GM12878 (cell line): ENCODE measurements around the gene NUDT3. TPM values are rescaled to one million over a fixed set of nuclear protein-coding genes. Genes with fewer than 3 reads are reported as not detected.
A peak's percentile ranks its signal among the peaks of the same experiment; 100 is the strongest.

Experiments
- ATAC-seq: fragments of 200-7000 bp; cut with Tn5 transposase; 3 replicates; pipeline ENCODE4 v1.9.1; 2020; ENCODE audit warnings: mild to moderate bottlenecking, moderate library complexity
- BruUV-seq: library from RNA; stranded (reverse); fragments of 400-500 nt; replicated peaks from 2 replicates; lab custom pipeline; 2021; lab: Mats Ljungman, UMichigan
- CTCF ChIA-PET: fragments of 300-600 bp; sonication (Branson Sonifier 250); formaldehyde crosslinking; extraction: SDS; loops from one replicate; lab custom pipeline; 2021; ENCODE audit warnings: inconsistent platforms; lab: Yijun Ruan, JAX
- POLR2A ChIA-PET: fragments of 350-600 bp; formaldehyde crosslinking; extraction: SDS; loops from one replicate; lab custom pipeline; 2021; ENCODE audit warnings: inconsistent platforms; lab: Charles Lee
- RAD21 ChIA-PET: fragments of 300-600 bp; sonication (Branson Sonifier 250); formaldehyde crosslinking; loops from one replicate; lab custom pipeline; 2023; ENCODE audit warnings: antibody characterized with exemption; ENCODE audit not compliant: unreplicated experiment; lab: Charles Lee
- SMC1A ChIA-PET: fragments of 300-600 bp; sonication (Branson Sonifier 250); formaldehyde crosslinking; loops from one replicate; lab custom pipeline; 2023; ENCODE audit not compliant: unreplicated experiment, uncharacterized antibody; lab: Charles Lee
- DNase-seq: peaks from one replicate; pipeline ENCODE4 v3.0.0-alpha.2; 2011; ENCODE audit warnings: low read depth, low spot score
- FAIRE-seq: peaks from 3 replicates; lab custom pipeline; 2011; peaks lifted over from hg19 to GRCh38; lab: Jason Lieb, UNC
- H2AFZ ChIP-seq: 2 replicates; pipeline ENCODE4 v1.6.0; 2011; ENCODE audit warnings: low read depth, low read length, control low read depth; ENCODE audit not compliant: control insufficient read depth
- H3K27ac ChIP-seq: 2 replicates; pipeline ENCODE4 v1.5.1; 2011; ENCODE audit warnings: control low read depth; ENCODE audit not compliant: control insufficient read depth, insufficient read depth
- H3K27me3 ChIP-seq, 2 experiments: replicated peaks in 1 of 2; 2 replicates each; pipeline versions ENCODE4 v1.6.0 to v1.6.1; 2011; ENCODE audit warnings: low read length in 1 of 2; ENCODE audit not compliant: control insufficient read depth in 2 of 2, insufficient read depth in 2 of 2
- H3K36me3 ChIP-seq, 2 experiments: 2 replicates each; pipeline ENCODE4 v1.5.1; 2011; ENCODE audit warnings: low read length in 1 of 2; ENCODE audit not compliant: control insufficient read depth in 2 of 2, insufficient read depth in 2 of 2
- H3K4me1 ChIP-seq: 2 replicates; pipeline ENCODE4 v1.6.1; 2011; ENCODE audit warnings: mild to moderate bottlenecking, low read length, moderate library complexity, mixed read lengths; ENCODE audit not compliant: control insufficient read depth, insufficient read depth
- H3K4me2 ChIP-seq: 2 replicates; pipeline ENCODE4 v1.6.0; 2011; ENCODE audit warnings: control low read depth; ENCODE audit not compliant: control insufficient read depth, insufficient read depth
- H3K4me3 ChIP-seq: fragments of 200-600 bp; sonication (generic); 2 replicates; pipeline ENCODE4 v1.5.1; 2016
- H3K79me2 ChIP-seq: 2 replicates; pipeline ENCODE4 v1.6.0; 2011; ENCODE audit warnings: low read length; ENCODE audit not compliant: control insufficient read depth, insufficient read depth
- H3K9ac ChIP-seq: 2 replicates; pipeline ENCODE4 v1.8.0; 2011; ENCODE audit warnings: low read length, control low read depth, mixed read lengths; ENCODE audit not compliant: control insufficient read depth, insufficient read depth
- H3K9me3 ChIP-seq: replicated peaks from 3 replicates; pipeline ENCODE4 v1.5.1; 2011; ENCODE audit warnings: mild to moderate bottlenecking, low read length; ENCODE audit not compliant: control insufficient read depth, insufficient read depth
- H4K20me1 ChIP-seq: 2 replicates; pipeline ENCODE4 v1.6.0; 2011; ENCODE audit not compliant: control insufficient read depth, insufficient read depth
- TBL1XR1 ChIP-seq: IDR thresholded peaks from 2 replicates; pipeline ENCODE4 v1.6.1; 2012; ENCODE audit warnings: low read depth, low read length, improper control_type of control experiment
- ZNF384 ChIP-seq: IDR thresholded peaks from 2 replicates; pipeline ENCODE4 v1.6.1; 2012; ENCODE audit warnings: low read depth, mild to moderate bottlenecking, low read length, improper control_type of control experiment, borderline replicate concordance
- WGBS: methylation state at CpG from one replicate; pipeline ENCODE4 v1.1.6; 2016; ENCODE audit warnings: low lambda C conversion rate; ENCODE audit not compliant: insufficient replicate concordance, insufficient coverage; ENCODE audit errors: missing lambda C conversion rate; 5-methylcytosine and 5-hydroxymethylcytosine counted together
- in situ Hi-C: fragments of 300-500 bp; cut with MboI; formaldehyde crosslinking; loops from 9 replicates; pipeline ENCODE4 v1.14.3; 2018; ENCODE audit warnings: mixed read lengths
- intact Hi-C: fragments of 100-400 bp; cut with micrococcal nuclease; formaldehyde crosslinking; loops from one replicate; pipeline ENCODE4 v1.14.2; 2022; ENCODE audit not compliant: unreplicated experiment
- polyA plus RNA-seq, 11 experiments: library from polyadenylated mRNA; depleted of rRNA in 4 of 11; unstranded in 6 of 11; stranded (reverse) in 5 of 11; fragments of >200 nt; fragmentation: Nextera tagmentation in 4 of 11; fragmentation: Illumina TruSeq in 1 of 11; extraction: Ambion mirVana in 4 of 11; extraction: Trizol in 1 of 11; gene quantifications; 1 replicate in 1 of 11; 2 replicates in 10 of 11; pipeline versions ENCODE4 v1.2.1 to v1.2.3, GENCODE V29; 2011 to 2016; ENCODE audit warnings: inconsistent platforms in 2 of 11, missing spikeins in 2 of 11, low read depth in 1 of 11
- total RNA-seq, 4 experiments: library from RNA; depleted of rRNA in 3 of 4; stranded (reverse); fragments of >200 nt in 3 of 4; fragmentation: Illumina TruSeq in 1 of 4; extraction: Trizol in 1 of 4; gene quantifications; 2 replicates each; pipeline versions ENCODE4 v1.2.1 to v1.2.3, GENCODE V29; 2013 to 2021
- TF ChIP-seq, protein P1 (sequence below): fragments of 450-650 bp; IDR thresholded peaks from 2 replicates; pipeline ENCODE4 v1.6.1; 2016; ENCODE audit warnings: mild to moderate bottlenecking, moderate library complexity, borderline replicate concordance

Gene NUDT3
- total and polyA plus RNA-seq, 10 of the 15 experiments (the other 5 are each of a cell fraction or from before 2014, with no cell fraction given) = 2.4 to 32.3 (median 25.5) TPM

DNA sequence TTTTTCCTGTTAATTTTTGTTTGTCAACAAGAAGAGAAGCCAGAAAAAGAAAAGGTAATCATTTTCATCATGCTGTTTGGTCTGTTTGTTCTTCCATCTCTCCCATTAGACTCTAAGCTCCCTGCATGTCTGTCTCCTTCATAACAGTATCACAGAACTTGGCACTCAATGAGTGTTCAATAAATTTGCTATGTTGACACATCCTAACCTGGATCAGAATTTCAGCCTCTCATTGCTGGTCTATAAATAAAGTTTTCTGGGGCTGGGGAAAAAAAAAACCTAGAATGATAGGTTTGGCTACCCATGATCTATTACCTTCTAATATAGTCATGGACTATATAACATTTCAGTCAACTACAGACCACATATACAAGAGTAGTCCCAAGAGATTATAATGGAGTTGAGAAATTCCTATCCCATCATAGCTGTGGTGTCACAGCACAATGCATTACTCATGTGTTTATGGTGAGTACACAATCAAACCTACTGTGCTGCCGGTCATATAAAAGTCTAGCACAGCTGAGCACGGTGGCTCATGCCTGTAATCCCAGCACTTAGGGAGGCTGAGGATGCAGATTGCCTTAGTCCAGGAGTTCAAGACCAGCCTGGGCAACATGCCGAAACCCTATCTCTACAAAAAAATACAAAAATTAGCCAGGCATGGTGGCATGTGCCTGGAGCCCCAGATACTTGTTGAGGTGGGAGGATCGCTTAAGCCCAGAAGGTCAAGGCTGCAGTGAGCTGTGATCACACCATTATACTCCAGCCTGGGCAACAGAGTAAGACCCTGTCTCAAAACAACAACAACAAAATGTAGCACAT lies 5.9 kb downstream of the NUDT3 start:
- no TSS peak for BruUV-seq
- CTCF ChIA-PET = interaction anchor here (1.5 to 2.8 kb wide), 4 partner anchors 24 to 137 kb away, joined by 3 to 12 read pairs (median 7); partner anchors contain the start of gene SMIM29
- peak overlapping the region; percentile 25; the same call in 1 of the 2 replicates for H3K4me2 ChIP-seq
- H3K9me3 ChIP-seq = peaks cover 3% of the 10 kb centered on the region; the same call in 2 of the 3 replicates
- H3K4me3 ChIP-seq = no peak overlapping the region
- ATAC-seq = peak; percentile 14
- POLR2A ChIA-PET = interaction anchor here (0.6 to 1.0 kb wide), 3 partner anchors 24 to 71 kb away, joined by 3 to 12 read pairs (median 5); no protein-coding TSS in a partner anchor
- RAD21 ChIA-PET = interaction anchor here (0.8 to 1.7 kb wide), 5 partner anchors 24 to 264 kb away, joined by 3 to 6 read pairs (median 3); no protein-coding TSS in a partner anchor
- no peaks in the 10 kb centered on the region for H4K20me1 ChIP-seq
- 0 out of 4 replicates have a peak, but pooled peaks cover 0 to 2% of the 10 kb centered on the region in 2 experiments for H3K36me3 ChIP-seq
- H3K79me2 ChIP-seq = peaks cover 94% of the 10 kb centered on the region
- H3K27me3 ChIP-seq = no peaks in the 10 kb centered on the region
- intact Hi-C loops = no loop called here
- no peak for FAIRE-seq
- TF ChIP-seq ZNF384 (0 out of 2 replicates have a peak, but pooled peaks have one; percentile 38), TBL1XR1 (no peak)
- TF ChIP-seq, protein P1, sequence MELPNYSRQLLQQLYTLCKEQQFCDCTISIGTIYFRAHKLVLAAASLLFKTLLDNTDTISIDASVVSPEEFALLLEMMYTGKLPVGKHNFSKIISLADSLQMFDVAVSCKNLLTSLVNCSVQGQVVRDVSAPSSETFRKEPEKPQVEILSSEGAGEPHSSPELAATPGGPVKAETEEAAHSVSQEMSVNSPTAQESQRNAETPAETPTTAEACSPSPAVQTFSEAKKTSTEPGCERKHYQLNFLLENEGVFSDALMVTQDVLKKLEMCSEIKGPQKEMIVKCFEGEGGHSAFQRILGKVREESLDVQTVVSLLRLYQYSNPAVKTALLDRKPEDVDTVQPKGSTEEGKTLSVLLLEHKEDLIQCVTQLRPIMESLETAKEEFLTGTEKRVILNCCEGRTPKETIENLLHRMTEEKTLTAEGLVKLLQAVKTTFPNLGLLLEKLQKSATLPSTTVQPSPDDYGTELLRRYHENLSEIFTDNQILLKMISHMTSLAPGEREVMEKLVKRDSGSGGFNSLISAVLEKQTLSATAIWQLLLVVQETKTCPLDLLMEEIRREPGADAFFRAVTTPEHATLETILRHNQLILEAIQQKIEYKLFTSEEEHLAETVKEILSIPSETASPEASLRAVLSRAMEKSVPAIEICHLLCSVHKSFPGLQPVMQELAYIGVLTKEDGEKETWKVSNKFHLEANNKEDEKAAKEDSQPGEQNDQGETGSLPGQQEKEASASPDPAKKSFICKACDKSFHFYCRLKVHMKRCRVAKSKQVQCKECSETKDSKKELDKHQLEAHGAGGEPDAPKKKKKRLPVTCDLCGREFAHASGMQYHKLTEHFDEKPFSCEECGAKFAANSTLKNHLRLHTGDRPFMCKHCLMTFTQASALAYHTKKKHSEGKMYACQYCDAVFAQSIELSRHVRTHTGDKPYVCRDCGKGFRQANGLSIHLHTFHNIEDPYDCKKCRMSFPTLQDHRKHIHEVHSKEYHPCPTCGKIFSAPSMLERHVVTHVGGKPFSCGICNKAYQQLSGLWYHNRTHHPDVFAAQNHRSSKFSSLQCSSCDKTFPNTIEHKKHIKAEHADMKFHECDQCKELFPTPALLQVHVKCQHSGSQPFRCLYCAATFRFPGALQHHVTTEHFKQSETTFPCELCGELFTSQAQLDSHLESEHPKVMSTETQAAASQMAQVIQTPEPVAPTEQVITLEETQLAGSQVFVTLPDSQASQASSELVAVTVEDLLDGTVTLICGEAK = peak; percentile 82
- in situ Hi-C loops = no loop called here
- H3K27ac ChIP-seq = no peak overlapping the region
- H2AFZ ChIP-seq = no peak overlapping the region
- no peak overlapping the region for H3K9ac ChIP-seq
- DNase-seq = no peak
- SMC1A ChIA-PET = interaction anchor here (0.9 to 3.7 kb wide), 7 partner anchors 23 to 191 kb away, joined by 3 to 15 read pairs (median 6); no protein-coding TSS in a partner anchor
- WGBS = 86% methylated on average over 4 of the region's 4 CpGs
- H3K4me1 ChIP-seq = no peaks in the 10 kb centered on the region
